ENCODE data around the gene NHLH1.

- TF ChIP-seq CTCF (conservative IDR thresholded peaks at IDR 0.05; ENCODE audit: low read depth, low read length) = no peak
- no peak for TF ChIP-seq RFX5 (IDR thresholded peaks at IDR 0.05; ENCODE audit: low read depth, low read length)
- TF ChIP-seq MXI1 (IDR thresholded peaks at IDR 0.05; ENCODE audit: borderline replicate concordance, low read depth, low read length) = no peak
Measured at GRCh38 chr1:160352555-160352954, 14.3 kb upstream of the NHLH1 start.
